NCI-H1436 treated with DMSO at 0.1 percent for 48 hours (cell line): ENCODE data around the gene INO80B.
"Not testable (repeated sequence)": the region's sequence is repeated elsewhere in the genome, so short reads cannot be mapped to it uniquely, and the experiment has no call there.

ENCODE experiments used
- DNase-seq: peaks from one replicate; lab custom pipeline; 2025; lab: John Stamatoyannopoulos, UW

Gene INO80B

DNA sequence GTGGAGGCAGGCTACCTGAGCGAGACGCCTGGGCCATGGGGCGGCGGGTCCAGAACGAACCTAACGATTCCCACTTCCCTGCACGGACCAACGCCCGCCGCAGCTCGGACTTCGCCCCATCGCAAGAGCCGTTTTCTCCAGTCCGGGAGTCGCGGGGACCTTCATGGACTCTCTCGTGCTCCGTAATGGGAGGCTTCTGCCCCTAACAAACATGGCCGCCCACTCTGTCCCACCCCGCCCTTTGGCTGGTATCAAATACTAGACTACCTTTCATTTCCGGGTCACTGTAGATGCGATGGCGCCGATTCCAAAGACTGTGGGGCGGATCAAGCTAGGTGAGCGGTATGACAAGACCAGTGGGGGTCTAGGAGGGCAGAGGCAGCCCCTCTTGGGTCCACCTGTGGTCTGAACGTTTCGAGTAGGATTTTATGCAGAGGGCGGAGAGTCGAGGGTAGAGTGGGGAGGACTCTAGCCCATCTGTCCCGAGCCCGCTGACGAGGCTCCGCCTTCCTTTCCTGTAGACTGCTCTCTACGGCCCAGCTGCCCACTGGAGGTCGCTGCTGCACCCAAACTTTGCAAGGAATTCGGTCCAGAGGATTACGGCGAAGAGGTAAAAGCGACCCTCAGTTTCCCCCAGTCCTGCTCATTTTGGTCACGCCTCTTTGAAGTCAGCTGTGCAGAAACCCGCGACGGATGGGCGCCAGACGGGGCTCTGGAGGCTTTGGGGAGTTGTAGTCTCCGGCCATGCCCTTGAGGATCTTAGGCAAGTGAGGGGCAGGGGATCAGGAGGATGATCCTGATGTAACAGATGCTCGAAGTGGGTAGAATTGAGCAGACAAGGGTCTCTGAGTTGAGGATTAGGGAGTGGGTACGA, 28.2 kb downstream of the INO80B start, which contains the start of the genes CCDC142 and TTC31:
Gene CCDC142 (minus strand): TSS at position 198 of the 874 bp plus-strand sequence. CDS start 161 bp downstream, at position 37.
Gene TTC31 (plus strand): TSS at position 281 of the 874 bp plus-strand sequence. CDS start 15 bp downstream, at position 296.
- DNase-seq = peak; percentile 89

- not testable (repeated sequence) for DNase-seq
These were observed 28.8 kb downstream of the INO80B start for GRCh38 chr2:74483675-74484164.

DNA sequence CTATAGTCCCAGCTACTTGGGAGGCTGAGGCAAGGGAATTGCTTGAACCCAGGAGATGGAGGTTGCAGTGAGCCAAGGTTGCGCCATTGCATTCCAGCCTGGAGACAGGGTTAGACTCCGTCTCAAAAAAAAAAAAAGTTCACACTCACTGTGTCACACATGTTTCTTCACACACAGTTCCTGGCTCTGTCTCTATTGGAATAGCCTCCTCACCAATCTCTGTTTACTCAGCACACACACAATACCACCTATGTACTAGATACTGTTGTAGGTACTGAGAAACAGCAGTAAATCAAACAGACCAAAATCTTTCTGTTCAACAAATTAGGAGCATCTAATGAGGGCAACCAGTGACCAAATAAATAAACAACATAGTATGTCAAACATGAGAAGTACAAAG, 31.3 kb downstream of the INO80B start:
- no peak for DNase-seq

- DNase-seq = no peak
These were observed 34.0 kb downstream of the INO80B start for GRCh38 chr2:74488643-74489481.

- DNase-seq = no peak
These were observed 35.0 kb downstream of the INO80B start for GRCh38 chr2:74489906-74490305.

DNA sequence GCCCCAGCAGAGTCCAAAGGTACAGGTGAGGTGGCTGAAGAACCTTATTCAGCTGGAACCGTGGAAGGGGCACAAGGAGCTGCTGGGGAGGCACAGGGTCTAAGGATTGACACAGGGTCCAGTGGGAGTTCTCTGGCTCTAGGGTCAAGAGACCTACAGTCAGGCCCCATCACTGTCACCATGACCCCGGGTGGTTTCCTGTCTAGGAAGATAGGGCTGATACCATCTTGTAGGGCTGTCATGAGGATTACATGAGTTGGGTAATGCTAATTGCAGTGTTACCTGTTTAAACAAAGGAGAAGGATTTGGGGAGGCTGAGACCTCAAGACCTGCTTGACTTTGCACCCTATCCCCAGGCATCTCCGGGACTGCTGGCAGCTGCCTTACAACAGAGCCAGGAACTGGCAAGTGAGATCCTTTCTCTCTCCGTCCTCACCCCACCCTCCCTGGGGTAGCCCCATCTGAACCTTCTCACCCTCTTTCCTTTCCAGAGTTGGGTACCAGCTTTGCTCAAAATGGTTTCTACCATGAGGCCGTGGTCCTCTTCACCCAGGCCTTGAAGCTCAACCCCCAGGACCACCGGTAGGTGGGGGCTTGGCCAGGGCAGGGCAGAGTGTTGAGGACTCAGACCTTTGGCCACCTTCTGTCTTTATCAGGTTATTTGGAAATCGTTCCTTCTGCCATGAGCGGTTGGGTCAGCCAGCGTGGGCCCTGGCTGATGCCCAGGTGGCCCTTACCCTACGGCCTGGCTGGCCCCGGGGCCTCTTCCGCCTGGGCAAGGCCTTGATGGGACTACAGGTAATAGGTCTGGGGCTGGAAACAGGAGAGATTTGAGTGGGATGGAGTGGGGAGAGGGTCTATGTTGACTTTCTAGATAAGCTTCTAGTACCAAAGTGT, 37.0 kb downstream of the INO80B start:
- no peak for DNase-seq

GRCh38 chr2:74493546-74493945, 38.7 kb downstream of the INO80B start:
- DNase-seq = no peak

GRCh38 chr2:74495440-74495839, 40.6 kb downstream of the INO80B start:
- no peak for DNase-seq

GRCh38 chr2:74496997-74497776, 42.3 kb downstream of the INO80B start:
- DNase-seq = no peak

DNA sequence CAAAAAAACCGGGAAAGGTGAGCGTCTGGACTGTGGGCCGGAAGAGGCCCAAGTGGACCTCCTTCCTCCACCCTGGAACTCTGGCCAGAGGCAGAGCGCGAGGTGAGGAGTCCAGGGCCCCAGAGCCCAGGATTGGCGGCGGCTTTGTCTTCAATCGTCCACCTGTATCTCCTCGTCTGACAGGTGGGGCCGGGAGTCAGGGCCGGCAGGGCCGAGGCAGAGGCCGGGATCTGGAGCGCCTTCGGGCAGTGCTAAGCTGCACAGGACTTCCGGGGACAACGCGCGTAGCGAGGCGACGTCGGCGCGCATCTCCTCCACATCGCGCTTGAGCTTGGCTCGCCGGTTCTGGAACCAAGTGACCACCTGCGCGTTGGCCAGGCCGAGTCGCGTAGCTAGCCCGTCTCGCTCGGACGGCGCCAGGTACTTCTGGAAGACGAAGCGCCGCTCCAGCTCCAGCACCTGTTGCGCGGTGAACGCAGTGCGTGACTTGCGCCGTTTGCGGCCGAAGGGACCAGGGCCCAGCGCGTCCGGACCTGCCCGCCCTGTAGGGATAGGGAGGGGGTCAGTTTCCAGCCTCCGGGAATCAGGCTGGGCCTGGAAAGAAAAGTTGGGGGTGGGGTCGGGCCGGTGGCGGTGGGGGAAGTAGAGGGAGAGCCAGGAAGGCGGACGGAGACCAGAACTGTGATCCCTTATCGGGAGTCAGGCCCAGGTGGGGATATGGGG, 43.1 kb downstream of the INO80B start:
- DNase-seq = no peak

- DNase-seq = no peak
These were observed 43.8 kb downstream of the INO80B start for GRCh38 chr2:74498500-74499266.

- no peak for DNase-seq
These were observed 44.5 kb downstream of the INO80B start, which contains the start of gene LBX2 for GRCh38 chr2:74499267-74499939. Gene LBX2, minus strand, starts transcription at chr2:74499603. Its CDS starts 66 bp downstream, at chr2:74499537.

GRCh38 chr2:74499940-74500577, 45.2 kb downstream of the INO80B start:
- DNase-seq = no peak

GRCh38 chr2:74500578-74500946, 45.7 kb downstream of the INO80B start:
- DNase-seq = no peak

DNA sequence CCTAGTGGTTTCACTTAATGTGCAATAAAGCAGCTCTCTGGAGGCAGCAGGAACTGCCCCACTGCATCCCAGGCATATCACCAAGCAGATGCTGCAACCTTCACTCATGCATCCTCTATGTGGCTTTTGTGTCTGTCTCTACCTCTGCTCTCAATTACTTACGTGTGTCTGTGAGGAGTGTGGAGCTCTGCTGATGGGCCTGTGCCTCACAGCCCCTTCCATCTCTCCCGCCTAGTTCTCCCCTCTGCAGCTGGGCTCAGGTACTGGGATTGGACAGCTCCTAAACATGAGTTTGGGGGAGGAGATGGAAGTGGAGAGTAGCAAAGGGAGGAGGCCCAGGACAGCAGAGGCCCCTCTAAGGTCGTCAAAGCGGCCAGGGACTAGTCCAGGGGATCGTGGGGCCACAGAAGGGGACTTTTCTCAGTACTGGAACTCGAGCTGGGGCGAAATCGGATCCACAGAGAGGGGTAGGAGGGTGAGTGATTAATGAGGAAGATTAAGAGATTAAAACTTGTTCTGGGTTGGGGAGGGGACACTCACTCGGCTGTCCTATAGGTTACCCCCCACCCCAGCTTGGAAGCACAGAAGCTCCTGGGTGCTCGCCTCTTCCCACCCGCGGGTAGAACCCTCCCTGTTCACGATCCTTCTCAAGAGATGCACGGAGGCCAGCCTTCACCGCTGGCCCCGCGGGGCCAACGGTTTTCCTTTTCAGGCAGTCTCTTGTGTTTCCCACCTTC, 46.6 kb downstream of the INO80B start:
- no peak for DNase-seq

- no peak for DNase-seq
These were observed 47.3 kb downstream of the INO80B start for GRCh38 chr2:74502147-74502719.
